Measurements from ENCODE around the gene LBH.

DNA sequence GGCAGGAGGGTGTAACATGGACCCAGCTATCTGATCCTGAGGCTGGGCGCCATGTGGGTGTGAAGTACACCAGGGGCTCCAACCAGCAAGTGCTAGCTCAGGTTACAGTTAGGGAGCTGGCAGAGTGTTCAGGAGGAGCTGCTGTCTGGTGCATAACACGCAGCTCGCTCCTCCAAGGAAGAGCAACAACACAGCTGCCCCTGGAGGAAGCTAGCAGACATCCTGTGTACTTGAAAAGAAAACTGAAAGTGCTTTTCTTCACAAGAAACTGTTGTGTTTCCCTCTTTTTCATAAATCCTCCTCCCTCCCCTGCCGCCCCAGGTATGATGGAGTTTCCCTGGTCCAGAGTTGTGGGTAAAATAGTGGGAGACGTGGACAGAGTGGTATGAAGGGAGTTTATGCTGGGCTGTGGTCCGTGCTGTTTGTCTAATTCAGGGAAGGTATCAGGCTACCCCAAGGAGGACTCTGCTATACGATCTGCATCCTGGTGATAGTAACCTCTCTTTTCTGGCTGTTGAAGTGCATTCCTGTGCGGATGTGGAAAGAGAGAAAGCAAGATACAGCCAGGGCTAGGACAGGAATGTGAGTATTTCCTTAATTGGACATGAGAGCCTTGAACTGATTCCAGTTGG, 6.1 kb upstream of the LBH start:
- TF ChIP-seq, protein P1, sequence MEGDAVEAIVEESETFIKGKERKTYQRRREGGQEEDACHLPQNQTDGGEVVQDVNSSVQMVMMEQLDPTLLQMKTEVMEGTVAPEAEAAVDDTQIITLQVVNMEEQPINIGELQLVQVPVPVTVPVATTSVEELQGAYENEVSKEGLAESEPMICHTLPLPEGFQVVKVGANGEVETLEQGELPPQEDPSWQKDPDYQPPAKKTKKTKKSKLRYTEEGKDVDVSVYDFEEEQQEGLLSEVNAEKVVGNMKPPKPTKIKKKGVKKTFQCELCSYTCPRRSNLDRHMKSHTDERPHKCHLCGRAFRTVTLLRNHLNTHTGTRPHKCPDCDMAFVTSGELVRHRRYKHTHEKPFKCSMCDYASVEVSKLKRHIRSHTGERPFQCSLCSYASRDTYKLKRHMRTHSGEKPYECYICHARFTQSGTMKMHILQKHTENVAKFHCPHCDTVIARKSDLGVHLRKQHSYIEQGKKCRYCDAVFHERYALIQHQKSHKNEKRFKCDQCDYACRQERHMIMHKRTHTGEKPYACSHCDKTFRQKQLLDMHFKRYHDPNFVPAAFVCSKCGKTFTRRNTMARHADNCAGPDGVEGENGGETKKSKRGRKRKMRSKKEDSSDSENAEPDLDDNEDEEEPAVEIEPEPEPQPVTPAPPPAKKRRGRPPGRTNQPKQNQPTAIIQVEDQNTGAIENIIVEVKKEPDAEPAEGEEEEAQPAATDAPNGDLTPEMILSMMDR (IDR thresholded peaks at IDR 0.05) = peak in 2 of 6 experiments; percentile 14 to 27
- peak in 1 of 2 donors; percentile 63 for TF ChIP-seq POLR2A (IDR thresholded peaks at IDR 0.05)

Measured in thyroid gland (tissue), 4 donors.